ENCODE measurements around the gene THOP1.

DNA sequence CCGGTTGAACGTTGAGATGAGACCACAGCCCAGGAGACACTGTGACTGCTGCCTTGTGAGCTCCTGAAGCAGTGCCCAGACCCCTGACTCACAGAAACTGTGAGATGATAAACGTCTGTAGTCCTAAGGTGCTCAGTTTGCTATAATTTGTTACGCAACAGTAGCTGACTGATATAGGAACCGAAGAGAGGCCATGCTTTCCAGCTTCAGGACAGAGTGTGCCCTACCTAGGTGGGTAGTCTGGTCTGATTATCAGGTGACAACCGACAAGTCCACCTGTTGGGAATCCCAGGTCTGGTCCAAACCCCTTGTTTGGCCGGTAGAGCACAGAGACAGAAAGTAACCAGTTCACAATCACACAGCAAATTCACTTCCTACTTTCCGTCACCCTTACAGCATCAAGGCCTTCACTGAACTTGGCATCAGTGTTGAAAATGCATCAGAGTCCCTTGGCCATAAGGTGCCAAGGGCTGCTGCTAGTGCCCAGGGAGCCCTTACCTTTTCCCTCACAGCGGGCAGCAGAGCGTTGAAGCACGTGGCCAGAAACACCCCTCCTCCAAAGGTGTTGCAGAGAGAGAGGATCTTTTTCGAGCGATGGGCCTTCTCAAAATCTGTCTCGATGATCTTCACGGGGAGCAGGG lies 48.6 kb upstream of the THOP1 start:
- TF ChIP-seq, protein P1, sequence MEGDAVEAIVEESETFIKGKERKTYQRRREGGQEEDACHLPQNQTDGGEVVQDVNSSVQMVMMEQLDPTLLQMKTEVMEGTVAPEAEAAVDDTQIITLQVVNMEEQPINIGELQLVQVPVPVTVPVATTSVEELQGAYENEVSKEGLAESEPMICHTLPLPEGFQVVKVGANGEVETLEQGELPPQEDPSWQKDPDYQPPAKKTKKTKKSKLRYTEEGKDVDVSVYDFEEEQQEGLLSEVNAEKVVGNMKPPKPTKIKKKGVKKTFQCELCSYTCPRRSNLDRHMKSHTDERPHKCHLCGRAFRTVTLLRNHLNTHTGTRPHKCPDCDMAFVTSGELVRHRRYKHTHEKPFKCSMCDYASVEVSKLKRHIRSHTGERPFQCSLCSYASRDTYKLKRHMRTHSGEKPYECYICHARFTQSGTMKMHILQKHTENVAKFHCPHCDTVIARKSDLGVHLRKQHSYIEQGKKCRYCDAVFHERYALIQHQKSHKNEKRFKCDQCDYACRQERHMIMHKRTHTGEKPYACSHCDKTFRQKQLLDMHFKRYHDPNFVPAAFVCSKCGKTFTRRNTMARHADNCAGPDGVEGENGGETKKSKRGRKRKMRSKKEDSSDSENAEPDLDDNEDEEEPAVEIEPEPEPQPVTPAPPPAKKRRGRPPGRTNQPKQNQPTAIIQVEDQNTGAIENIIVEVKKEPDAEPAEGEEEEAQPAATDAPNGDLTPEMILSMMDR (IDR thresholded peaks at IDR 0.05 in 8 of 11, conservative IDR thresholded peaks at IDR 0.05 in 3 of 11), result no peak
- TF ChIP-seq POLR2AphosphoS5 (IDR thresholded peaks at IDR 0.05) (no peak), POLR2A (IDR thresholded peaks at IDR 0.05) (no peak)
